Kasumi-1 (cell line): Measurements from ENCODE around the gene DNAH1.

Experiments
- DNase-seq, 2 experiments: peaks; one replicate each; lab custom pipeline; 2025; lab: John Stamatoyannopoulos, UW

The DNAH1 gene

GRCh38 chr3:52446631-52447511 is 130.8 kb downstream of the DNAH1 start:
- peak; percentile 73 to 78 for DNase-seq

- no peak for DNase-seq
Measured at GRCh38 chr3:52447512-52448355, 131.6 kb downstream of the DNAH1 start.
